ENCODE results near the gene CACNA1D. TPM values are rescaled to one million over a fixed set of nuclear protein-coding genes. Genes with fewer than 3 reads are reported as not detected.
"Not testable (repeated sequence)": the region's sequence is repeated elsewhere in the genome, so short reads cannot be mapped to it uniquely, and the experiment has no call there.

Gene CACNA1D
- total RNA-seq, 1 donor from 2014 or later: 1.9 TPM

GRCh38 chr3:53661480-53661879 lies 167.1 kb downstream of the CACNA1D start:
- ChIA-PET CTCF (no interaction called here), POLR2A (no interaction called here)
- no peaks in the 10 kb centered on the region for H3K36me3 Mint-ChIP-seq (ENCODE audit: low read depth)
- ATAC-seq (ENCODE audit: low read depth) (no peak), DNase-seq (no peak)
- TF ChIP-seq CTCF (IDR thresholded peaks at IDR 0.05): no peak
- intact Hi-C loops (cut with micrococcal nuclease): no loop called here
- no peaks in the 10 kb centered on the region for H3K4me1 Mint-ChIP-seq
- H3K27ac Mint-ChIP-seq: no peak overlapping the region
- H3K9me3 Mint-ChIP-seq: peaks cover 18% of the 10 kb centered on the region
- no peak overlapping the region for H3K4me3 Mint-ChIP-seq
- peaks cover 6% of the 10 kb centered on the region for H3K27me3 Mint-ChIP-seq

- intact Hi-C loops (cut with micrococcal nuclease); H3K36me3 Mint-ChIP-seq (ENCODE audit: low read depth); H3K4me1 Mint-ChIP-seq; DNase-seq; CTCF ChIA-PET; ATAC-seq (ENCODE audit: low read depth); POLR2A ChIA-PET; H3K27ac Mint-ChIP-seq; H3K27me3 Mint-ChIP-seq; H3K4me3 Mint-ChIP-seq: not testable (repeated sequence)
- H3K9me3 Mint-ChIP-seq: peaks cover 18% of the 10 kb centered on the region
Measured at GRCh38 chr3:53664812-53665211, 170.4 kb downstream of the CACNA1D start.

- H3K9me3 Mint-ChIP-seq: peaks cover 18% of the 10 kb centered on the region
- TF ChIP-seq CTCF (IDR thresholded peaks at IDR 0.05): no peak
- ATAC-seq (ENCODE audit: low read depth) (no peak), DNase-seq (no peak)
- no peak overlapping the region for H3K27ac Mint-ChIP-seq
- no peak overlapping the region for H3K4me3 Mint-ChIP-seq
- H3K4me1 Mint-ChIP-seq: no peaks in the 10 kb centered on the region
- CTCF ChIA-PET: no interaction called here
- POLR2A ChIA-PET: no interaction called here
- intact Hi-C loops (cut with micrococcal nuclease): no loop called here
- no peaks in the 10 kb centered on the region for H3K36me3 Mint-ChIP-seq (ENCODE audit: low read depth)
- H3K27me3 Mint-ChIP-seq: peaks cover 6% of the 10 kb centered on the region
Measured at GRCh38 chr3:53665608-53666425, 171.4 kb downstream of the CACNA1D start.

GRCh38 chr3:53668872-53669271 lies 174.5 kb downstream of the CACNA1D start:
- no peak overlapping the region for H3K27ac Mint-ChIP-seq
- ATAC-seq (ENCODE audit: low read depth) (no peak), DNase-seq (no peak)
- H3K4me1 Mint-ChIP-seq: no peaks in the 10 kb centered on the region
- TF ChIP-seq CTCF (IDR thresholded peaks at IDR 0.05): no peak
- H3K36me3 Mint-ChIP-seq (ENCODE audit: low read depth): no peaks in the 10 kb centered on the region
- H3K27me3 Mint-ChIP-seq: peaks cover 6% of the 10 kb centered on the region
- intact Hi-C loops (cut with micrococcal nuclease): loop anchor here (2.0 kb wide), 1 partner anchor 42 kb away; no protein-coding TSS in a partner anchor
- H3K9me3 Mint-ChIP-seq: peaks cover 5% of the 10 kb centered on the region
- ChIA-PET POLR2A (no interaction called here), CTCF (interaction anchor here (0.7 kb wide), 1 partner anchor 195 kb away, joined by 3 read pairs; no protein-coding TSS in a partner anchor)
- H3K4me3 Mint-ChIP-seq: no peak overlapping the region

- Mint-ChIP-seq H3K9me3 (no peaks in the 10 kb centered on the region), H3K36me3 (ENCODE audit: low read depth) (no peaks in the 10 kb centered on the region), H3K4me1 (no peaks in the 10 kb centered on the region), H3K4me3 (no peak overlapping the region), H3K27me3 (no peaks in the 10 kb centered on the region), H3K27ac (no peak overlapping the region)
- POLR2A ChIA-PET: no interaction called here
- no peak for TF ChIP-seq CTCF (IDR thresholded peaks at IDR 0.05)
- intact Hi-C loops (cut with micrococcal nuclease): no loop called here
- ATAC-seq (ENCODE audit: low read depth) (no peak), DNase-seq (no peak)
- CTCF ChIA-PET: interaction anchor here (1.5 kb wide), 1 partner anchor 40 kb away, joined by 3 read pairs; no protein-coding TSS in a partner anchor
Measured at GRCh38 chr3:53670721-53671120, 176.3 kb downstream of the CACNA1D start.

Data from activated B cell treated with CpG ODN at 0.5 μM for 24 hours (primary cell).